ENCODE data around the gene ATOH7.
"Not testable (repeated sequence)": the region's sequence is repeated elsewhere in the genome, so short reads cannot be mapped to it uniquely, and the experiment has no call there.

Gene ATOH7

GRCh38 chr10:68249297-68249696, 17.4 kb upstream of the ATOH7 start:
- DNase-seq (ENCODE audit: low spot score) = no peak
- TF ChIP-seq CTCF (IDR thresholded peaks at IDR 0.05; ENCODE audit: borderline replicate concordance, control extremely low read depth, extremely low read depth, insufficient read depth, missing control alignments) = no peak
- in situ Hi-C loops (cut with MboI; ENCODE audit: low sequenced_read_pairs, unreplicated experiment) = no loop called here

GRCh38 chr10:68247931-68248330, 16.0 kb upstream of the ATOH7 start:
- no peak for DNase-seq (ENCODE audit: low spot score)
- in situ Hi-C loops (cut with MboI; ENCODE audit: low sequenced_read_pairs, unreplicated experiment) = no loop called here
- TF ChIP-seq CTCF (IDR thresholded peaks at IDR 0.05; ENCODE audit: borderline replicate concordance, control extremely low read depth, extremely low read depth, insufficient read depth, missing control alignments) = no peak

- DNase-seq (ENCODE audit: low spot score); in situ Hi-C loops (cut with MboI; ENCODE audit: low sequenced_read_pairs, unreplicated experiment): not testable (repeated sequence)
Measured at GRCh38 chr10:68246397-68246796, 14.5 kb upstream of the ATOH7 start.

- DNase-seq (ENCODE audit: low spot score) = no peak
- in situ Hi-C loops (cut with MboI; ENCODE audit: low sequenced_read_pairs, unreplicated experiment) = no loop called here
- no peak for TF ChIP-seq CTCF (IDR thresholded peaks at IDR 0.05; ENCODE audit: borderline replicate concordance, control extremely low read depth, extremely low read depth, insufficient read depth, missing control alignments)
Measured at GRCh38 chr10:68242051-68242450, 10.1 kb upstream of the ATOH7 start.

GRCh38 chr10:68239596-68240150, 7.8 kb upstream of the ATOH7 start:
- TF ChIP-seq CTCF (IDR thresholded peaks at IDR 0.05; ENCODE audit: borderline replicate concordance, control extremely low read depth, extremely low read depth, insufficient read depth, missing control alignments) = no peak
- DNase-seq (ENCODE audit: low spot score) = no peak
- in situ Hi-C loops (cut with MboI; ENCODE audit: low sequenced_read_pairs, unreplicated experiment) = no loop called here

- in situ Hi-C loops (cut with MboI; ENCODE audit: low sequenced_read_pairs, unreplicated experiment) = no loop called here
- DNase-seq (ENCODE audit: low spot score) = no peak
- no peak for TF ChIP-seq CTCF (IDR thresholded peaks at IDR 0.05; ENCODE audit: borderline replicate concordance, control extremely low read depth, extremely low read depth, insufficient read depth, missing control alignments)
Measured at GRCh38 chr10:68239069-68239468, 7.2 kb upstream of the ATOH7 start.

- TF ChIP-seq CTCF (IDR thresholded peaks at IDR 0.05; ENCODE audit: borderline replicate concordance, control extremely low read depth, extremely low read depth, insufficient read depth, missing control alignments) = no peak
- in situ Hi-C loops (cut with MboI; ENCODE audit: low sequenced_read_pairs, unreplicated experiment) = no loop called here
- DNase-seq (ENCODE audit: low spot score) = no peak
Measured at GRCh38 chr10:68238371-68238770, 6.5 kb upstream of the ATOH7 start.

Data from GM13976 (cell line).